ENCODE data around the gene VDR.
A peak's percentile ranks its signal among the peaks of the same experiment; 100 is the strongest.
"Not testable (repeated sequence)": the region's sequence is repeated elsewhere in the genome, so short reads cannot be mapped to it uniquely, and the experiment has no call there.

VDR gene

GRCh38 chr12:47828008-47828975, 76.5 kb downstream of the VDR start:
- DNase-seq (ENCODE audit: low read depth), result no peak

GRCh38 chr12:47825173-47825639, 79.6 kb downstream of the VDR start:
- no peak for DNase-seq (ENCODE audit: low read depth)

DNA sequence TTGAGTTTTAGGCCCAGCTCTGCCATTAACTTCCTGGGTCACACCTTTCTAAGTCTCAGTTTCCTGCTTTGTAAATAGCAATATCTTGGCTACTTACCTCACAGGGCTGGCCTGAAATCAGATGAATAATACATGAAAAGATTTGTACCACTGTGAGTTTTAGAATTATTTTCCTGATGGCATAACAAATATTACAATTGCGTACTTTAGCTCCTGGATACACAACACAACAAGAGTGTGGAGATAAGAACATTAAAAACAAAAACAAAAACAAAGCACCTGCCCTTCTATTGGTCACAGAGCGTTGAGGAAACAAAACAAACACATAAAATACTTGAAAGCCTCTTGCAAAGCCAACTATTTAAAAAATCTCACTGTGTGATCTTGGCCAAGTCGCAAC, 80.2 kb downstream of the VDR start:
- no peak for DNase-seq (ENCODE audit: low read depth)

- no peak for DNase-seq (ENCODE audit: low read depth)
Measured at GRCh38 chr12:47824198-47824597, 80.6 kb downstream of the VDR start.

- DNase-seq (ENCODE audit: low read depth), result no peak
Measured at GRCh38 chr12:47823422-47824086, 81.2 kb downstream of the VDR start.

DNA sequence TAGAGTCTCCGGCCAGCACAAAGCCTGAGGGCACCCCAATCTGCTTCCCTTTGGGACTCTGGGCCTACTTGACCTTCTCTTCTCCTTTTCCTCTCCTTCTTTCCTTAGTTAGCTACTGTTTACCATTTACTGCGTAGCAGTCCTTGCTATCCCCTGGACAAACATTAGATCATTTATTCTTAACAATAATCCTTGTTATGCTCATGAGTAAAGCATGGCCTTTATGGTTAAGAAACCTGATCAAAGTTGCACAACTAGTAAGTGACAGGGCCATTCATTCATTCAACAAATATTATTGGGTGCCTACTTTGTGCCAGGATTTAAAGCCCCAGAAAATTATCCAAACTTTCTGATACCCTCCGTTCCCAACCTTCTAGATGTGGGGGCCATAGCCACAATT, 81.9 kb downstream of the VDR start:
- DNase-seq (ENCODE audit: low read depth), result no peak

DNA sequence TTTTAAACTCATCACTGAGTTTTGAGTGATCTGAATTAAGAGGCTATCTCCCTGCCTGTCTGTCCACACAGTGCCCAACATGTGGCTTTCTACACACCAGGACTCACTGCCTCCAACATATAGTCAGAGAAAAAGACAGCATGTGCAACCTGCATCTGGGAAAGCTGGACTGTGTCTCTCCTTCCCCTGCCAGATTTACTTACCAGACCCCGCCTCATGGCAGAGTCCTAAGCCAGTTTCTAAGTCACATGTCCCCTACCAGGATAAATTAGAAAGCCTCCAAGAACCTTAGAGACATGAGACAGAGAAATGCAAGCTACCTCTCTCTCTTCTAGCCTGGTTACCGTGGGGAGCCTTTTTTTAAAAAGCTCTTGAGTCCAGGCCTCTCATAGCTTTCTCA, 82.4 kb downstream of the VDR start:
- DNase-seq (ENCODE audit: low read depth), result no peak

DNA sequence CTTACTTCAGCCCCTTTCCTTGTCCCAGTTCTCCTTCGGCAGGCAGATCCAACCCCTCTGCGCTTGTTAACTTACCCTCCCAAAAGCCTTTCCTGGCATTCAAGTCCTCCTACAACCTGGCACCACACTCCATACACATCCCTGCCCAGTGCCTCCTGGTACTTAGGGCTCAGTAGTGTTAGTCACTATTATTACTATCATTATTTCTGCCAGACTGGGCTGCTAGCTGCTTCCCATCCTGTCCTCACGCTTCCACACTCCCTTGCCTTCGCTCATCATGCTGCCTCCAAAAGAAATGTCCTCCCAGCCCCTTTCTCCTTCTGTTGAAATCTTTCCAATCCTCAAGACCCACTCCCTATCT, 83.5 kb downstream of the VDR start:
- DNase-seq (ENCODE audit: low read depth), result no peak

GRCh38 chr12:47820631-47821345, 84.0 kb downstream of the VDR start:
- DNase-seq (ENCODE audit: low read depth), result no peak

DNA sequence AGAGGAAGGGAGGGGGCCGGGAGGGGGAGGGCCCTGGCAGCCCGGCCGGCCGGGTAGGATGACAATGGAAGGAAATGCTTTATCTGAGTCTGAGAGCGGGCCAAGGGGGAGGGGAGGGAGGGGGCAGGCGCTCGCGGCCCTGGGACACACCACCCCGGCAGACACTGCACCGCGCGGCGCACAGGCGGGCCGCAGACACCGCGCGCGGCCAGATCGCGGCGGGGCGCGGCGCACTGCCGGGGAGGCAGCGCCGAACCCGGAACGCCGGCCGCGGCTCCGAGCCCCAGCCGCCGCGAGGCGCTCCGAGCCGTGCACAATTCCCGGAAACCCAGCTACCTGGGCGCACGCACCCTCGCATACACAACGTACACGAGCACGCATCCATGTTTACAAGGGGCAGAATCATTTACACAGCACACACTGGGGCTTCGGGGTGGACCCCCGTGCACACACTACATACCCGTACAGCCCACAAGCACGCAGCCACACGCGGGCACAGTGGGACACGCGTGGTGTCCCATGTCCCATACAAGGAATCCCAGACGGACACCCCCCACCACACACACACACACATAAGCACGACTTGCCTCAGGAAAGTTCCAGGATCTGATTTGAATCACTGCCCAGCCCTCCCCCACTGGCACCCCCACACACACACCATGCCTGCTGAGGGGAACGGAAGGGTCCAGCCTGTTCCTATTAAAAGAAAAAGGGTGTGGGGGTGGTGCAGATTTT, 84.7 kb downstream of the VDR start, which contains the start of gene HDAC7:
HDAC7 (minus strand) TSS at position 8 of the 735 bp plus-strand sequence. CDS start 118 bp downstream, outside the sequence.
- peak; percentile 72 for DNase-seq (ENCODE audit: low read depth)

DNA sequence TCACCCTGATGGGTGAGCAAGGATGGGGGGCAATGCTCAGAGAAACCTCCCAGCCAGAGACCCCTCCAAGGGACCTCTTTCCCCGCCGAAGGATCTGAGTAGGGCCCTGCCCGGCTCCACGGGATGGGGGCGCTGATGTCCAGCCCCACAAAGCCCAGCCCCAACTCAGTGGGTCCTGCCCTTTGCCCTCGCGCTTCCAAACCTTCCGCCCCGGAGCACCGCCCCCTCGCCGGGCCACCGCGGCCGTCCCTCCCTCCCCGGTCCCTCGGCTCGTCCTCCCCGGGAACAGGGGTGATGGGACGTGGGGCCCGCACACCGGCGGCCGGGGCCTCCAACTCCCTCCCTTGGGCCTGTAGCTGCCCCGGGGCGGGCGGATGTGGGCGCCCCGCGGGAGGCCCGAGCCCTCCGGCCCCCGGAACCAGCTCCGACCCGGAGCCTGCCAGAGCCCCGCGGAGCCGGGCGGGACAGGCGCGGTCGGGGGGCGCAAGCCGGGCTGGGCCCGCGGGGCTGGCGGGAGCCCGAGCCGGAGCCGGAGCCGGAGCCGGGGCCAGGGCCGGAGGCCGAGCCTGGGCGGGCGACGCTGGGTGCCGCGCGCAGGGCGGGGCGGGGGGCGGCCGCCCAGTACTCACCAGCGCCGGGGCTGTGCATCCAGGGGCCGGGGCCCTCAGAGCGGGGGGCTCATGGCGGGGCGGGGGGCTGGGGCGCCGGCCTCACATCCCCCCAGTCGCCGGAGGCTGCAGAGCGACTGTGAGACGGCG, 85.5 kb downstream of the VDR start:
- DNase-seq (ENCODE audit: low read depth), result peak; percentile 54

- no peak for DNase-seq (ENCODE audit: low read depth)
Measured at GRCh38 chr12:47818467-47819137, 86.2 kb downstream of the VDR start.

DNA sequence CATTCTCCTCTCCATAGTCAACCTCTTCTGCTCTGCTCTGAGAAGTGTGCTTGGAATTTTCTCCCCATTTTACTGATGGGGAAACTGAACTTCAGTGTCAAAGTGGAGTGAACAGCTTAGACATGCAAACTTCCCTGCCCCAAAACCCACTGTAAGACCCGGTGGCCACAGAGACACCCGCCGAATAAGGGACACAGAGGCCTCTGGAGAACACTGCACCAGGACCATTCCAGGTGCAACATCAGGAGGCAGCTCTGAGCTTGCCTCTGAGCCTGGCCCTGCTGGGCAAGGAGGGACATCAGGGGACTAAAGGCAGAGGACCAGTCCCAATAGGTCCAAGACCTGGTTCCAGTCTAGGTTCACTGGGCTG, 86.8 kb downstream of the VDR start:
- no peak for DNase-seq (ENCODE audit: low read depth)

- DNase-seq (ENCODE audit: low read depth), result no peak
Measured at GRCh38 chr12:47817272-47818006, 87.4 kb downstream of the VDR start.

- no peak for DNase-seq (ENCODE audit: low read depth)
Measured at GRCh38 chr12:47816403-47817271, 88.2 kb downstream of the VDR start.

- DNase-seq (ENCODE audit: low read depth), result not testable (repeated sequence)
Measured at GRCh38 chr12:47815447-47815846, 89.3 kb downstream of the VDR start.

DNA sequence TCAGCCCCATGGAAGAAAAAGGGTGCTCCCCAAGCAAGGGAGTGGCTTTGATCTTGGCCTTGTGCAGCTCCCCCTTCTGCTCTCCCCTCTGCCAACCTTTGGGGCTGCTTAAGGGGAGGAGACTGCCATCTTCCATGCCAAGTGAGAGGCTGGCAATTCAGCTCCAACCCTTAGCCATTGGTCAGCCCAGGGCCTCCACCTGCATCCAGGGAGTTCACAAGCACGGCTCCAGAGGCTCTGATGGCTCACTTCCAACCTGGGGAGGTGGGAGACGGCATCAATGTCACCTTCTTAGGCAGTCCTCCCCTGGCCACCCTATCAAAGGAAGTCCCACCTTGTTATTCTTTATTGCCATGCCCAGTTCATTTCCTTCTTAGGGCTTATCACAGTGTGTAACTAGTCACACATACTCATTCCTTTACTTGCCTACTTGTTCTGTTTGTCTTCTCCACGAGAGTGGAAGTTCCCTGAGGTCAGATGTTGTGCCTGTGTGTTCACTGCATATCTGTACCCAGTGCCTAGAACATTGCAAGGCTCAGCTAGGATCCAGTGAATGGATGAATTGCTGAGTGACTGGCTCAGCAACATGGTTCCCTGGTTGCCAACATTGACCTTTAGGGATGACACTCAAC, 90.1 kb downstream of the VDR start:
- DNase-seq (ENCODE audit: low read depth), result no peak

DNA sequence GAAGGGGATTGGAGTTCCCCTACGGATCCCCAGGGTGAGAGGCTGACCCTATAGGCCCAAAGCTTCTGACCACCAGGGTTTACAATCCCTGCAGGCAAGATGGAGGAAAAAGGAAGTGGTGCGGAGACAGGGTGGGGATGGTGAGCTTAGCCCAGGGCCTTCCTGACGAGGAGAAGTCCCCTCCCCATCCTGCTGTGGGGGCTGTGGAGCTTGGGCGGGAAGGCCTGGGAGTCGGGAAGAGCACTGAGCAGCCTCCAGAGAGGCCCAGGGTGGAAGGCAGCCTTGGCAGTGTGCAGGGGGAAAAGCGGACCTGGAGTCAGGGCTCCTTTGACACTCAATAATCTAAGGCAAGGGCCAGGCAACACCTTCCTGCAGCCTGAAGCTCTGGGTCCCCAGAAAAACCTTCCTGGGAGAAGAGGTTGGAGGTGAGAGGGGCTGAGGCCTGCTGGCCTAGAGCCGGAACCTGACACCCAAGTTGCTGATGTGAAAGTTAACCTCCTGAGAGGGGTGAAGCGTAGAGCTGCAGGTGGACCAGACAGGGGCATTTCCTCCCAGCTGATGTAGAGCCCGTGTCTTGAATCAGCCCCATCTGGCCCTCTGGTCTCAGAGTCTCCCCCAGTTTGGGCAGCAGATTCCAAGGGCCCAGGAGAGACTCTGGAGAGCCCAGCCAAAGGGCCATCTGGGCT, 91.1 kb downstream of the VDR start:
- no peak for DNase-seq (ENCODE audit: low read depth)
